ENCODE results near the gene C2orf81.

DNA sequence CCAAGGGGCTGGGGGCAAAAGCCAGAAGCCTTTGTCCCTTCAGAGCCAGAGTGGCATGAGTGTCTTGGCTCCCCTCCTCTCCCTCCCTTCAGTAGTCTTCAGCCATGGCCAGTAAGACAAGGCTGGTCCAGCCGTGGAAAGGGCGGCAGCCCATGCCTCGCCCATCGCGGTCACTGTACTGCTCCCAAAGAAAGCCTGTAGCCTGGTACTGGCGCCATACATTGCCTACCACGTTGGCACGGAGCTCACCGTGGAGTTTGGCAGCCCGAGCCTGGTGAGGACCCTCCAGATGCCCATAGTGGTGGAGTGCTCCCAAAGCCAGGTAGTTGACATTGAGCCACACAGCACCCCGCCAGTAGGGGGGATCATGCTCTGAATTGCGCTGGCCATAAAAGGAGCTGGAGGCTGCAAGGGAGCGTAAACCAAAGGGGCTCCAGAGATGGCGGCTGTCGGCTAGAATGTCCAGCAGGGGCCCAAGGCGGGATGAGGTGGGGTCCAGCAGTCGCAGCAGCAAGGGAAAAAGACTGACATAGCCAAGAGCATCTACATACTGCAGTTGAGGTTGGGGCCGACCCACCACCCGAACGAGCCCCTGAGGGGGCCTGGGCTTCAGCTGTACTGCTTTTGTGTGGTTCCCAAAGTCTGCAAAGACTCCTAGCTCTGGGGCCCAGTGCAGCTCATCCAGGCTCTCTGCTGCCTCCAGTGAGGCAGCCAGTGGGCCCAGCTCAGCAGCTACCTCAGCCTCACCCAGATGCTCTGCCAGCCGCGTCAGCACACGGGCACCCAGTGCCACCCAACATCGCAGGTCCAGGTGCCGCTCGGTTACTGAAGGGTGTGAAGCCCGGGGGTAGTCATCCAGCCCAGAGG is 40.0 kb upstream of the C2orf81 start:
- TF ChIP-seq, protein P1, sequence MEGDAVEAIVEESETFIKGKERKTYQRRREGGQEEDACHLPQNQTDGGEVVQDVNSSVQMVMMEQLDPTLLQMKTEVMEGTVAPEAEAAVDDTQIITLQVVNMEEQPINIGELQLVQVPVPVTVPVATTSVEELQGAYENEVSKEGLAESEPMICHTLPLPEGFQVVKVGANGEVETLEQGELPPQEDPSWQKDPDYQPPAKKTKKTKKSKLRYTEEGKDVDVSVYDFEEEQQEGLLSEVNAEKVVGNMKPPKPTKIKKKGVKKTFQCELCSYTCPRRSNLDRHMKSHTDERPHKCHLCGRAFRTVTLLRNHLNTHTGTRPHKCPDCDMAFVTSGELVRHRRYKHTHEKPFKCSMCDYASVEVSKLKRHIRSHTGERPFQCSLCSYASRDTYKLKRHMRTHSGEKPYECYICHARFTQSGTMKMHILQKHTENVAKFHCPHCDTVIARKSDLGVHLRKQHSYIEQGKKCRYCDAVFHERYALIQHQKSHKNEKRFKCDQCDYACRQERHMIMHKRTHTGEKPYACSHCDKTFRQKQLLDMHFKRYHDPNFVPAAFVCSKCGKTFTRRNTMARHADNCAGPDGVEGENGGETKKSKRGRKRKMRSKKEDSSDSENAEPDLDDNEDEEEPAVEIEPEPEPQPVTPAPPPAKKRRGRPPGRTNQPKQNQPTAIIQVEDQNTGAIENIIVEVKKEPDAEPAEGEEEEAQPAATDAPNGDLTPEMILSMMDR (conservative IDR thresholded peaks at IDR 0.05), result no peak; the same call in 1 of the 2 replicates
- TF ChIP-seq EZH2 (IDR thresholded peaks at IDR 0.05; ENCODE audit: low read depth), result no peak

All from PC-9 (cell line).